Spleen (tissue), 11 donors: ENCODE measurements around the gene GTF3C5. TPM values are rescaled to one million over a fixed set of nuclear protein-coding genes. Genes with fewer than 3 reads are reported as not detected.

ENCODE experiments used
- DNase-seq: peaks from one replicate; pipeline ENCODE4 v3.0.0-alpha.2; 2020
- H3K27ac ChIP-seq, 8 donors: fragments of 200-600 bp; sonication (generic) in 7 of 8; 1 replicate in 4 of 8; 2 replicates in 4 of 8; pipeline versions ENCODE4 v1.5.0 to v1.8.0; 2016 to 2021; ENCODE audit warnings: inconsistent platforms in 4 of 8, mild to moderate bottlenecking in 4 of 8, moderate library complexity in 1 of 8
- H3K27me3 ChIP-seq, 7 donors: fragments of 200-600 bp; sonication (generic) in 6 of 7; replicated peaks in 1 of 7; 1 replicate in 4 of 7; 2 replicates in 3 of 7; pipeline versions ENCODE4 v1.5.0 to v1.8.0; 2016 to 2021; ENCODE audit warnings: inconsistent platforms in 3 of 7, mild to moderate bottlenecking in 1 of 7
- H3K36me3 ChIP-seq, 6 donors: fragments of 200-600 bp; sonication (generic) in 5 of 6; 1 replicate in 4 of 6; 2 replicates in 2 of 6; pipeline versions ENCODE4 v1.5.0 to v1.8.0; 2016 to 2021; ENCODE audit warnings: inconsistent platforms in 2 of 6
- H3K4me1 ChIP-seq, 6 donors: fragments of 200-600 bp; sonication (generic) in 5 of 6; 1 replicate in 3 of 6; 2 replicates in 3 of 6; pipeline versions ENCODE4 v1.5.0 to v1.8.0; 2016 to 2021; ENCODE audit warnings: inconsistent platforms in 3 of 6
- H3K4me3 ChIP-seq, 8 donors: fragments of 200-600 bp; sonication (generic) in 7 of 8; 1 replicate in 4 of 8; 2 replicates in 4 of 8; pipeline versions ENCODE4 v1.5.0 to v1.8.0; 2016 to 2021; ENCODE audit warnings: inconsistent platforms in 4 of 8, mild to moderate bottlenecking in 4 of 8, moderate library complexity in 2 of 8
- H3K9me3 ChIP-seq, 8 donors: fragments of 200-600 bp; sonication (generic) in 7 of 8; 1 replicate in 4 of 8; 2 replicates in 4 of 8; pipeline versions ENCODE4 v1.5.0 to v1.8.0; 2016 to 2021; ENCODE audit warnings: inconsistent platforms in 4 of 8
- POLR2A ChIP-seq, 3 donors: fragments of 450-650 bp; IDR thresholded peaks; one replicate each; pipeline ENCODE4 v1.5.1; 2017; ENCODE audit warnings: antibody characterized with exemption in 3 of 3, mild to moderate bottlenecking in 1 of 3
- POLR2AphosphoS5 ChIP-seq, 3 donors: sonication (generic); formaldehyde crosslinking; IDR thresholded peaks; one replicate each; pipeline ENCODE4 v1.5.1; 2017; ENCODE audit warnings: antibody characterized with exemption in 3 of 3
- WGBS, 5 donors: extraction: QIAGEN DNeasy Blood & Tissue Kit in 3 of 5; methylation state at CpG; one replicate each; pipeline versions ENCODE4 v1.1.5 to v1.1.7; 2013 to 2018; 5-methylcytosine and 5-hydroxymethylcytosine counted together
- intact Hi-C: fragments of 100-400 bp; cut with DNase I; formaldehyde crosslinking; loops from one replicate; pipeline ENCODE4 v1.15.0; 2023; ENCODE audit warnings: low total_unique reads
- polyA plus RNA-seq, 3 donors: library from polyadenylated mRNA; stranded (reverse); fragments of 200-250 nt; gene quantifications; one replicate each; pipeline ENCODE4 v1.2.1, GENCODE V29; 2013
- total RNA-seq, 7 donors: library from RNA; depleted of rRNA in 3 of 7; stranded (reverse); fragments of >200 nt in 3 of 7; fragmentation: NEBNext Ultra II Directional in 4 of 7; extraction: Animal tissue kit (Norgen Biotek cat#: 25700) in 4 of 7; gene quantifications; one replicate each; pipeline versions ENCODE4 v1.1.0 to v1.2.1, GENCODE V29; 2016 to 2021
- TF ChIP-seq, protein P1 (sequence below), 11 experiments: fragments of 200-600 bp in 7 of 11; fragments of 450-650 bp in 4 of 11; sonication (generic) in 4 of 11; IDR thresholded peaks in 8 of 11; conservative IDR thresholded peaks in 3 of 11; 1 replicate in 7 of 11; 2 replicates in 4 of 11; pipeline versions ENCODE4 v1.4.0 to v1.8.0; 2016 to 2021; ENCODE audit warnings: antibody characterized with exemption in 11 of 11, inconsistent platforms in 4 of 11, mild to moderate bottlenecking in 1 of 11
- donor health status: healthy with polysubstance abuse.
- donor health status: DM: no; HTN: no; CAD: no; lungs with moderate emphysema.
- donor health status: DM: no; HTN: no; CAD: no.
- donor health status: Bipolar disorder and iron deficiency.
- donor health status: healthy.
- donor health status: DM: no; HTN: no; CAD: no.
- donor health status: DM: yes; HTN: yes; CAD: no.

Gene GTF3C5
- total and polyA plus RNA-seq, 10 donors, result 34.9 to 64.4 (median 47.5) TPM

GRCh38 chr9:133004091-133004998 lies 26.5 kb upstream of the GTF3C5 start:
- no peaks in the 10 kb centered on the region for H3K9me3 ChIP-seq
- TF ChIP-seq POLR2A (IDR thresholded peaks at IDR 0.05), result no peak
- TF ChIP-seq POLR2AphosphoS5 (IDR thresholded peaks at IDR 0.05), result peak; percentile 42 to 75 (median 60)
- intact Hi-C loops, result no loop called here
- H3K27ac ChIP-seq, result peak overlapping the region in 5 of 8 donors; percentile 47 to 71 (median 66)
- H3K4me3 ChIP-seq, result no peak overlapping the region
- peaks cover 0 to 78% (median 0%) of the 10 kb centered on the region in 7 donors for H3K27me3 ChIP-seq
- H3K36me3 ChIP-seq, result no peaks in the 10 kb centered on the region
- H3K4me1 ChIP-seq, result peaks cover 0 to 39% (median 28%) of the 10 kb centered on the region in 6 donors
- DNase-seq, result peak; percentile 81
- 13 to 24% (median 17%) methylated on average over 7 to 9 of the region's 9 CpGs for WGBS, 5 donors

DNA sequence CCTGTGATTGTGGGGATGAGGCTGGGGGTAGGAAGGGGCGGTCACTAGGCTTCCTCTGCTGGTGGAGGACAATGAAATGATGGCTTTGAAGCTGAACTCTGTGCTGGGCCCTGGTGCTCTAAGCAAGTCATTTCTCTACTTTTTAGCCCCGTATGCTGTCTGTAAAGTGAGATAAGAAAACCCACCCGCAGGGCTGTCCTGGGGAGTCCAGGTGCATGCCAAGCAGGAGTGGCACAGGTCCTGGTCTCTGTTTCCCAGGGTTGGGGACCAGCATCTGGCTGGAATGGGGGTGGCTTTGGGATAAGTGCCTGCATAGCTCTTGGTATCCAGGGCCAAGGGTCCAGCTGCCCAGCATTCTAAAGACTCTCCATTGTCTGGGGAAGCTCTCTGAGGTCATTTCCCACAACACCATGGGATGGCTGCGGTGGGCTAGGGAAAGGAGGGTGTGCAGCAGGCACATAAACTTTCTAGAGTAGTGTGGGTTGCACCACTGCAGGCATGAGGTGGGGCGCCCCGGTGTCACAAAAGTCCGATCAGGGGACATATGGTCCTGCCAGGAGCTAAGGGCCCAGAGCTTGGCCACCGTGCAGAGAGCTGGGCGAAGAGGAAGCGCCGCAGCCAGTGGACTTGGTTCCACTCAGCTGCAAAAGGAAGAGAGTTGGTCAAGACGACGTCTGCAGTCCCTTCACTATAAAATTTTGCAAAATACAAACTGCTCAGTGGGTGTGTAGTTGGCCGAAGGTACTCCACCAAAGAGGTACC lies 25.6 kb upstream of the GTF3C5 start:
- DNase-seq, result no peak
- Histone ChIP-seq H3K36me3 (no peaks in the 10 kb centered on the region), H3K4me3 (no peak overlapping the region), H3K9me3 (peaks cover 0 to under 1% (median 0%) of the 10 kb centered on the region in 8 donors), H3K27me3 (peaks cover 0 to 77% (median 0%) of the 10 kb centered on the region in 7 donors), H3K27ac (peak overlapping the region in 2 of 8 donors; percentile 2 to 66), H3K4me1 (peaks cover 0 to 33% (median 28%) of the 10 kb centered on the region in 6 donors)
- 56 to 85% (median 72%) methylated on average over 13 to 14 of the region's 14 CpGs for WGBS, 5 donors
- intact Hi-C loops, result no loop called here
- no peak for TF ChIP-seq POLR2AphosphoS5 (IDR thresholded peaks at IDR 0.05)
- TF ChIP-seq, protein P1, sequence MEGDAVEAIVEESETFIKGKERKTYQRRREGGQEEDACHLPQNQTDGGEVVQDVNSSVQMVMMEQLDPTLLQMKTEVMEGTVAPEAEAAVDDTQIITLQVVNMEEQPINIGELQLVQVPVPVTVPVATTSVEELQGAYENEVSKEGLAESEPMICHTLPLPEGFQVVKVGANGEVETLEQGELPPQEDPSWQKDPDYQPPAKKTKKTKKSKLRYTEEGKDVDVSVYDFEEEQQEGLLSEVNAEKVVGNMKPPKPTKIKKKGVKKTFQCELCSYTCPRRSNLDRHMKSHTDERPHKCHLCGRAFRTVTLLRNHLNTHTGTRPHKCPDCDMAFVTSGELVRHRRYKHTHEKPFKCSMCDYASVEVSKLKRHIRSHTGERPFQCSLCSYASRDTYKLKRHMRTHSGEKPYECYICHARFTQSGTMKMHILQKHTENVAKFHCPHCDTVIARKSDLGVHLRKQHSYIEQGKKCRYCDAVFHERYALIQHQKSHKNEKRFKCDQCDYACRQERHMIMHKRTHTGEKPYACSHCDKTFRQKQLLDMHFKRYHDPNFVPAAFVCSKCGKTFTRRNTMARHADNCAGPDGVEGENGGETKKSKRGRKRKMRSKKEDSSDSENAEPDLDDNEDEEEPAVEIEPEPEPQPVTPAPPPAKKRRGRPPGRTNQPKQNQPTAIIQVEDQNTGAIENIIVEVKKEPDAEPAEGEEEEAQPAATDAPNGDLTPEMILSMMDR (IDR thresholded peaks at IDR 0.05 in 8 of 11, conservative IDR thresholded peaks at IDR 0.05 in 3 of 11), result no peak
- TF ChIP-seq POLR2A (IDR thresholded peaks at IDR 0.05), result no peak

DNA sequence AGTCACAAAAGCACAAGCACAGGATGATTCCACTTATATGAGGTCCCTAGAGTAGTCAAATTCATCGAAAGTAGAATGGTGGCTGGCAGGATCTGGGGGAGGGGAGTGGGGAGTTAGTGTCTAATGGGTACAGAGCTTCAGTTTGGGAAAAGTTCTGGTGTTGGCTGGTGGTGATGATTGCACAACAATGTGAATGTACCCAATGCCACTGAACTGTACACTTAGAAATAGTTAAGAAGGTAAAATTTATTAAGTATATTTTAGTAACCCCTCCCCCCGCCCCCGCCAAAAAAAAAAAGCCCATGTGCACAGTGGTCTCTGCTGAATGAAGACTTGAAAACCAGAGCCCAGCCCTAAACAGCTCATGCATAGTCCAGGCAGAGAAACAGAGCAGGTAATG lies 24.8 kb upstream of the GTF3C5 start:
- peaks cover 0 to 69% (median 0%) of the 10 kb centered on the region in 7 donors for H3K27me3 ChIP-seq
- intact Hi-C loops, result no loop called here
- DNase-seq, result no peak
- H3K9me3 ChIP-seq, result peaks cover 0 to 9% (median under 1%) of the 10 kb centered on the region in 8 donors
- H3K4me1 ChIP-seq, result peaks cover 0 to 33% (median 28%) of the 10 kb centered on the region in 6 donors
- 71 to 92% (median 77%) methylated on average over 3 of the region's 3 CpGs for WGBS, 5 donors
- H3K36me3 ChIP-seq, result no peaks in the 10 kb centered on the region
- no peak overlapping the region for H3K27ac ChIP-seq
- no peak overlapping the region for H3K4me3 ChIP-seq
- no peak for TF ChIP-seq POLR2AphosphoS5 (IDR thresholded peaks at IDR 0.05)
- TF ChIP-seq POLR2A (IDR thresholded peaks at IDR 0.05), result no peak
- TF ChIP-seq, protein P1 (IDR thresholded peaks at IDR 0.05 in 8 of 11, conservative IDR thresholded peaks at IDR 0.05 in 3 of 11), result no peak

GRCh38 chr9:133006731-133007352 lies 24.0 kb upstream of the GTF3C5 start:
- Histone ChIP-seq H3K27me3 (peaks cover 0 to 65% (median 0%) of the 10 kb centered on the region in 7 donors), H3K9me3 (peaks cover 0 to 10% (median 2%) of the 10 kb centered on the region in 8 donors), H3K36me3 (no peaks in the 10 kb centered on the region), H3K4me1 (peaks cover 0 to 33% (median 28%) of the 10 kb centered on the region in 6 donors), H3K27ac (no peak overlapping the region), H3K4me3 (no peak overlapping the region)
- intact Hi-C loops, result no loop called here
- no peak for DNase-seq
- no peak for TF ChIP-seq POLR2A (IDR thresholded peaks at IDR 0.05)
- TF ChIP-seq, protein P1 (IDR thresholded peaks at IDR 0.05 in 8 of 11, conservative IDR thresholded peaks at IDR 0.05 in 3 of 11), result no peak
- TF ChIP-seq POLR2AphosphoS5 (IDR thresholded peaks at IDR 0.05), result no peak
- WGBS, 5 donors, result 77 to 92% (median 85%) methylated on average over 5 of the region's 5 CpGs
